ENCODE measurements around the gene SLC22A31. TPM values are rescaled to one million over a fixed set of nuclear protein-coding genes. Genes with fewer than 3 reads are reported as not detected.

Gene SLC22A31
- polyA plus RNA-seq (2012; rRNA removed) = 0.07 and 0.16 TPM in 2 replicates
- polyA plus RNA-seq (2012; cell fraction: cytosol; rRNA removed) = 0.04 TPM in 1 of 2 replicates, not detected in the other
- polyA plus RNA-seq (2012; cell fraction: nucleus; rRNA removed) = 1.5 and 2.3 TPM in 2 replicates

DNA sequence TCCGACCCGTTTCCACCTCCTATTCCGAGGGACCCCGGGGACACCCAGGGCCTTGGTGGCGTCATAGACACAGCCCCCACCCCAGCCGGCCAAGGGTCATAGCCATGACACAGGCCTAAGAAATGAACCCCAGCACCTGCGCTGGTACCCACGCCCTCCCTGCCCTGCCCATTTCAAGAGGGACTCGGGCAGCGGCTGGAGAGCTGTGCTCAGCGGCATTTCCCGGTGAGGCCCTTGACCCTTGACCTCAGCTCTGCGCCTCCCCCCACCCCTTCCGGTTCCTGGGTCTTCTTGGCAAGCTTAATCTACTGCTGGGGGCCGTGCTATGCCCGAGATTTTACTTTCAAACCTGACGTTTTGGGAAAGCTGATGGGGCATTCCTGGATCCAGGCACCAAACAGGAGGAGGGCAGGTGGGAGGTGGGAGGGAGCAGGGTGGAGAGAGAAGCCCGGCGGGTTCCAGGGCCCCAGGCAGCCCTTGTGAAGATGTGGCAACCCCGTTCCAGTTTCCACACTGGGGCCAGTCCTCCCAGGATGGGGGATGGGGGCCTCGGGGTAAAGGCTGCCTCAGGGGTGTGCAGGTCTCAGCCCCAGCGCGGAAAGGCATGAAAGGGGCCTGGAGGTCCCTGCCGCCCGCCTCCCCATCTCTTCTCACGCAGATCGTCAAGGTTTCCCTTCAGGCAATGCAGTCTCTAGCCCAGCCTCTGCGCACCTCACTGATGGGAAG, at the start of gene SLC22A31:
Gene SLC22A31 (minus strand): TSS at position 414 of the 726 bp plus-strand sequence. CDS start 36 bp downstream, at position 378.
- H2AFZ ChIP-seq (ENCODE audit: low read depth) = no peak within 1 kb of the TSS
- no peaks in the 10 kb centered on the region for H3K79me2 ChIP-seq (ENCODE audit: insufficient read depth)
- H3K9ac ChIP-seq = no peak within 1 kb of the TSS
- TF ChIP-seq CHD2 (IDR thresholded peaks at IDR 0.05; ENCODE audit: low read length, partially characterized antibody) = no peak
- TF ChIP-seq RAD21 (IDR thresholded peaks at IDR 0.05; ENCODE audit: low read length) = no peak
- no peak for TF ChIP-seq FOXM1 (IDR thresholded peaks at IDR 0.05; ENCODE audit: low read depth)
- no peak for TF ChIP-seq IRF3 (IDR thresholded peaks at IDR 0.05; ENCODE audit: low read depth, low read length)
- TF ChIP-seq, protein P1, sequence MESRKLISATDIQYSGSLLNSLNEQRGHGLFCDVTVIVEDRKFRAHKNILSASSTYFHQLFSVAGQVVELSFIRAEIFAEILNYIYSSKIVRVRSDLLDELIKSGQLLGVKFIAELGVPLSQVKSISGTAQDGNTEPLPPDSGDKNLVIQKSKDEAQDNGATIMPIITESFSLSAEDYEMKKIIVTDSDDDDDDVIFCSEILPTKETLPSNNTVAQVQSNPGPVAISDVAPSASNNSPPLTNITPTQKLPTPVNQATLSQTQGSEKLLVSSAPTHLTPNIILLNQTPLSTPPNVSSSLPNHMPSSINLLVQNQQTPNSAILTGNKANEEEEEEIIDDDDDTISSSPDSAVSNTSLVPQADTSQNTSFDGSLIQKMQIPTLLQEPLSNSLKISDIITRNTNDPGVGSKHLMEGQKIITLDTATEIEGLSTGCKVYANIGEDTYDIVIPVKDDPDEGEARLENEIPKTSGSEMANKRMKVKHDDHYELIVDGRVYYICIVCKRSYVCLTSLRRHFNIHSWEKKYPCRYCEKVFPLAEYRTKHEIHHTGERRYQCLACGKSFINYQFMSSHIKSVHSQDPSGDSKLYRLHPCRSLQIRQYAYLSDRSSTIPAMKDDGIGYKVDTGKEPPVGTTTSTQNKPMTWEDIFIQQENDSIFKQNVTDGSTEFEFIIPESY (IDR thresholded peaks at IDR 0.05; ENCODE audit: borderline replicate concordance, low read depth) = no peak
- no peak for TF ChIP-seq CTCF (IDR thresholded peaks at IDR 0.05)
- TF ChIP-seq GATA2 (CRISPR knock-in tag; IDR thresholded peaks at IDR 0.05) = no peak
- peaks cover 19% of the 10 kb centered on the region for H3F3A ChIP-seq (replicated peaks; ENCODE audit: insufficient read depth)
- no peak within 1 kb of the TSS for H3K27ac ChIP-seq (ENCODE audit: low read depth in 2 of 2, low read length in 1 of 2)
- H3K36me3 ChIP-seq (replicated peaks in 1 of 2; ENCODE audit: control insufficient read depth in 1 of 2, insufficient read depth in 2 of 2, low read length in 1 of 2) = no peaks in the 10 kb centered on the region
- no peaks in the 10 kb centered on the region for H4K20me1 ChIP-seq (ENCODE audit: insufficient read depth)
- ChIA-PET POLR2A (no interaction called here), CTCF (interaction anchor here (0.8 to 2.7 kb wide), 5 partner anchors 16 to 463 kb away, joined by 3 to 8 read pairs (median 4); partner anchors contain the start of genes GALNS and TRAPPC2L)
- no peaks in the 10 kb centered on the region for H3K9me3 ChIP-seq
- H3K4me1 ChIP-seq (ENCODE audit: control insufficient read depth in 1 of 2, insufficient read depth in 2 of 2, low read depth in 1 of 2, low read length in 1 of 2) = no peaks in the 10 kb centered on the region; a peak in 1 of 4 replicates
- peak; percentile 36 for DNase-seq
- H3K27me3 ChIP-seq (ENCODE audit: insufficient read depth) = peaks cover 42% of the 10 kb centered on the region
- WGBS (ENCODE audit: low lambda C conversion rate) = 32% methylated on average over 18 of the region's 28 CpGs
- peak within 1 kb of the TSS in 1 of 2 experiments; percentile 19; a peak in 1 of 4 replicates for H3K4me3 ChIP-seq (ENCODE audit: low read depth in 2 of 2, low read length in 1 of 2)
- 0 out of 2 replicates have a peak within 1 kb of the TSS, but pooled peaks have one; percentile 52 for H3K4me2 ChIP-seq
- H3K9me2 ChIP-seq = no peaks in the 10 kb centered on the region

Data from SK-N-SH (cell line).